SH-SY5Y (cell line): ENCODE measurements around the gene ZCCHC24.

Experiments
- GATA2 ChIP-seq: IDR thresholded peaks from 2 replicates; pipeline ENCODE4 v1.6.1; 2011; ENCODE audit warnings: mild to moderate bottlenecking, low read depth, low read length
- GATA3 ChIP-seq: IDR thresholded peaks from 2 replicates; pipeline ENCODE4 v1.6.1; 2011; ENCODE audit warnings: low read depth, mild to moderate bottlenecking, low read length, moderate library complexity

GRCh38 chr10:79430325-79430905 is 15.0 kb downstream of the ZCCHC24 start:
- TF ChIP-seq GATA2: no peak
- TF ChIP-seq GATA3: no peak
